GM23338 (cell line): ENCODE data around the gene TTC28. TPM values are rescaled to one million over a fixed set of nuclear protein-coding genes. Genes with fewer than 3 reads are reported as not detected.

Experiments
- ATAC-seq: fragments of 200-7000 bp; cut with Tn5 transposase; 3 replicates; pipeline ENCODE4 v1.9.1; 2020
- DNase-seq: peaks from one replicate; pipeline ENCODE4 v3.0.0-alpha.2; 2015; ENCODE audit warnings: low spot score
- H2AFZ ChIP-seq: fragments of 200-600 bp; sonication (generic); 2 replicates; pipeline ENCODE4 v1.8.0; 2016; ENCODE audit warnings: antibody characterized with exemption, mild to moderate bottlenecking, moderate library complexity
- H3F3A ChIP-seq: fragments of 200-600 bp; sonication (generic); replicated peaks from 2 replicates; pipeline ENCODE4 v1.8.0; 2017; ENCODE audit warnings: antibody characterized with exemption, mixed run types, low read depth
- H3K27ac ChIP-seq: fragments of 200-600 bp; sonication (generic); 2 replicates; pipeline ENCODE4 v1.6.1; 2016; ENCODE audit warnings: low read depth
- H3K27me3 ChIP-seq: fragments of 200-600 bp; sonication (generic); 2 replicates; pipeline ENCODE4 v1.8.0; 2016; ENCODE audit warnings: mild to moderate bottlenecking, mixed run types, moderate library complexity; ENCODE audit not compliant: insufficient read depth
- H3K36me3 ChIP-seq: fragments of 200-600 bp; sonication (generic); 2 replicates; pipeline ENCODE4 v1.8.0; 2016; ENCODE audit warnings: mild to moderate bottlenecking; ENCODE audit not compliant: insufficient read depth
- H3K4me1 ChIP-seq: fragments of 200-600 bp; sonication (generic); 2 replicates; pipeline ENCODE4 v1.8.0; 2016; ENCODE audit warnings: mild to moderate bottlenecking, moderate library complexity; ENCODE audit not compliant: insufficient read depth
- H3K4me2 ChIP-seq: fragments of 200-600 bp; sonication (generic); 2 replicates; pipeline ENCODE4 v1.7.1; 2017; ENCODE audit warnings: mixed run types
- H3K4me3 ChIP-seq: fragments of 200-600 bp; sonication (generic); 2 replicates; pipeline ENCODE4 v1.6.1; 2016; ENCODE audit warnings: mixed run types
- H3K79me2 ChIP-seq: fragments of 200-600 bp; sonication (generic); replicated peaks from 2 replicates; pipeline ENCODE4 v1.8.0; 2017; ENCODE audit warnings: mild to moderate bottlenecking; ENCODE audit not compliant: insufficient read depth
- H3K9me2 ChIP-seq: fragments of 200-600 bp; sonication (generic); 2 replicates; pipeline ENCODE4 v1.8.0; 2017; ENCODE audit not compliant: insufficient read depth
- H4K20me1 ChIP-seq: fragments of 200-600 bp; sonication (generic); replicated peaks from 2 replicates; pipeline ENCODE4 v1.8.0; 2017; ENCODE audit warnings: mild to moderate bottlenecking; ENCODE audit not compliant: insufficient read depth
- H3K27ac Mint-ChIP-seq: 2 replicates; pipeline ENCODE4 v1.8.0; 2020; ENCODE audit warnings: inconsistent platforms, mild to moderate bottlenecking, moderate library complexity, mixed read lengths
- H3K27me3 Mint-ChIP-seq: 3 replicates; pipeline ENCODE4 v1.8.0; 2022; ENCODE audit warnings: low read depth, mild to moderate bottlenecking, moderate library complexity, mixed read lengths, inconsistent platforms; ENCODE audit not compliant: insufficient read depth, poor library complexity
- H3K36me3 Mint-ChIP-seq: 3 replicates; pipeline ENCODE4 v1.8.0; 2021; ENCODE audit warnings: low read depth, mild to moderate bottlenecking, inconsistent platforms, moderate library complexity, mixed read lengths
- H3K4me1 Mint-ChIP-seq: 3 replicates; pipeline ENCODE4 v1.8.0; 2020; ENCODE audit warnings: mild to moderate bottlenecking, inconsistent platforms, mixed read lengths
- H3K4me3 Mint-ChIP-seq: 3 replicates; pipeline ENCODE4 v1.8.0; 2021; ENCODE audit warnings: moderate library complexity, mild to moderate bottlenecking, inconsistent platforms, mixed read lengths
- H3K9me3 Mint-ChIP-seq: 3 replicates; pipeline ENCODE4 v1.8.0; 2020; ENCODE audit warnings: moderate library complexity, mild to moderate bottlenecking, inconsistent platforms, mixed read lengths
- EZH2 ChIP-seq: fragments of 200-600 bp; sonication (generic); IDR thresholded peaks from one replicate; pipeline ENCODE4 v1.8.0; 2017; ENCODE audit warnings: antibody characterized with exemption, mild to moderate bottlenecking, low read depth; ENCODE audit not compliant: unreplicated experiment
- EZH2phosphoT487 ChIP-seq: fragments of 200-600 bp; sonication (generic); IDR thresholded peaks from one replicate; pipeline ENCODE4 v1.8.1; 2018; ENCODE audit warnings: antibody characterized with exemption; ENCODE audit not compliant: unreplicated experiment
- JUNB ChIP-seq: IDR thresholded peaks from one replicate; pipeline ENCODE4 v1.6.1; 2016; ENCODE audit warnings: antibody characterized with exemption; ENCODE audit not compliant: unreplicated experiment
- NANOG ChIP-seq: IDR thresholded peaks from 2 replicates; pipeline ENCODE4 v1.6.1; 2016; ENCODE audit warnings: antibody characterized with exemption, borderline replicate concordance
- STAT1 ChIP-seq: IDR thresholded peaks from one replicate; pipeline ENCODE4 v1.6.1; 2016; ENCODE audit warnings: antibody characterized with exemption; ENCODE audit not compliant: unreplicated experiment
- ZNF114 ChIP-seq: fragments of 250-450 bp; sonication (Bioruptor Pico); IDR thresholded peaks from 2 replicates; pipeline ENCODE4 v1.5.0; 2020; ENCODE audit warnings: mild to moderate bottlenecking, moderate library complexity
- ZNF331 ChIP-seq: fragments of 250-450 bp; sonication (Bioruptor Pico); IDR thresholded peaks from 2 replicates; pipeline ENCODE4 v1.5.0; 2020; ENCODE audit warnings: low read depth, mild to moderate bottlenecking, moderate library complexity
- polyA plus RNA-seq: library from polyadenylated mRNA; unstranded; fragments of >200 nt; fragmentation: Nextera tagmentation; extraction: Ambion mirVana; gene quantifications from 2 replicates; pipeline ENCODE4 v1.2.1, GENCODE V29; 2016
- total RNA-seq: library from RNA; depleted of rRNA; stranded (reverse); fragments of >200 nt; shearing (Covaris generic); gene quantifications from 2 replicates; pipeline ENCODE4 v1.2.3, GENCODE V29; 2014
- TF ChIP-seq, protein P1 (sequence below): IDR thresholded peaks from 2 replicates; pipeline ENCODE4 v1.6.1; 2016; ENCODE audit warnings: antibody characterized with exemption
- TF ChIP-seq, protein P2 (sequence below): IDR thresholded peaks from one replicate; pipeline ENCODE4 v1.6.1; 2018; ENCODE audit warnings: antibody characterized with exemption; ENCODE audit not compliant: unreplicated experiment
- TF ChIP-seq, protein P3 (sequence below): fragments of 250-450 bp; sonication (Bioruptor Pico); IDR thresholded peaks from 2 replicates; pipeline ENCODE4 v1.5.0; 2020; ENCODE audit warnings: mild to moderate bottlenecking, moderate library complexity

The TTC28 gene
- total and polyA plus RNA-seq, 2 experiments from 2014 or later, result 4.5 to 16.1 TPM

DNA sequence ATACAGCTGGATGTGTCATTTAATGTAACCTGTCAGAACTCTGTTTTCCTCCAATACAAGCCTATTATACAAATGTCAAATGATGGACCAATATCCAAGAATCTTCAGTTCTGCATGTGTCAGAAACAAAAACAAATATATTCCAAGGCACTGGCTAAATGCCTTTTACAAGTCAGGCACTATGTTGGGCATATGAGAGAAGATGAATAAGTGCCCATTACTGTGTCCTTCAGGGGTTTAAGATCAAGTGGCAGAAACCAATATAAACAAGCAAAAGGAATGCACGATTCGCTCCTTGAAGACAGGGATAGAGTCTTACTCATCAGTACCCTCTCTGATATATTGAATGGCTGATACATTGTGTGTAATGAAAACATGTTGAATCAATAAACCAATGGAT lies 254.4 kb downstream of the TTC28 start (continued):
- TF ChIP-seq EZH2phosphoT487, result no peak
- TF ChIP-seq EZH2, result no peak
- TF ChIP-seq NANOG, result no peak
- TF ChIP-seq JUNB, result no peak
- no peak for TF ChIP-seq STAT1
- TF ChIP-seq, protein P1, sequence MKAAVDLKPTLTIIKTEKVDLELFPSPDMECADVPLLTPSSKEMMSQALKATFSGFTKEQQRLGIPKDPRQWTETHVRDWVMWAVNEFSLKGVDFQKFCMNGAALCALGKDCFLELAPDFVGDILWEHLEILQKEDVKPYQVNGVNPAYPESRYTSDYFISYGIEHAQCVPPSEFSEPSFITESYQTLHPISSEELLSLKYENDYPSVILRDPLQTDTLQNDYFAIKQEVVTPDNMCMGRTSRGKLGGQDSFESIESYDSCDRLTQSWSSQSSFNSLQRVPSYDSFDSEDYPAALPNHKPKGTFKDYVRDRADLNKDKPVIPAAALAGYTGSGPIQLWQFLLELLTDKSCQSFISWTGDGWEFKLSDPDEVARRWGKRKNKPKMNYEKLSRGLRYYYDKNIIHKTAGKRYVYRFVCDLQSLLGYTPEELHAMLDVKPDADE, result no peak

DNA sequence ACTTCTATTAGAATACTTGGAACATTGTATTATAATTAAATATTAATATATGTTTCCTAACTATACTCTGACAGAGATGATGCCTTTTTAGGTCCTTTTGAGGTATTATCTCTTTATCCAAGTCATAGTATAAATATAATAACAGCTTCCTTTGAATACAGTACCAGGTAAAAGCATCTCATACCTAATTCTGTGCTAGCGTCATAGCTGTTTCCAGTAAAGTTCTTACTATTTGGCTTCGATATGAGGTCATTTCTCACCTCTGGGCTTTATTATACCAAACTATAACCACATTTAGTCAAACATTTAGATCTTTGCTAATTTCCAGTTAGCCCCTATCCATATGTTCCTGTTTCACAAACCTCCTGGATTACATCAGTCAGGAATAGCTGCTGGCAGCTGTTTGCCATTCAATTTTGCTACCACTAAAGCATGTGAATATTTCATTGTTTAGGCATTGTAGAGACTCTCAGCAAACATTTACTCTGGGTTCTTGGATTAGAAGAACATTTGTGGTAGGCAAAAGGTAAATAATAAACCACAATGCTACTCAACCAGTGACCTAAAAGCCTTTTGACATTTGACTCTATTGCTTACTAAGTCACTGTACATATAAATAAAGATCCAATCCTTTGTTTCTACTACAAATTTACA lies 255.1 kb downstream of the TTC28 start:
- H3K4me1 ChIP-seq, result peaks cover 13% of the 10 kb centered on the region
- no peak overlapping the region for H3K4me3 ChIP-seq
- H4K20me1 ChIP-seq, result no peaks in the 10 kb centered on the region
- no peaks in the 10 kb centered on the region for H3K27me3 ChIP-seq
- H3K27ac ChIP-seq, result peak overlapping the region; percentile 22; the same call in 1 of the 2 replicates
- Mint-ChIP-seq H3K27me3 (no peaks in the 10 kb centered on the region), H3K4me1 (peaks cover 19% of the 10 kb centered on the region), H3K9me3 (no peaks in the 10 kb centered on the region), H3K27ac (peak overlapping the region; percentile 83), H3K4me3 (no peak overlapping the region), H3K36me3 (no peaks in the 10 kb centered on the region)
- H3K36me3 ChIP-seq, result no peaks in the 10 kb centered on the region
- DNase-seq, result no peak
- H3K79me2 ChIP-seq, result no peaks in the 10 kb centered on the region
- no peak for ATAC-seq
- H3F3A ChIP-seq, result no peaks in the 10 kb centered on the region
- TF ChIP-seq STAT1 (no peak), ZNF114 (CRISPR knock-in tag) (no peak), ZNF331 (CRISPR knock-in tag) (no peak), NANOG (no peak), JUNB (no peak), EZH2 (no peak), EZH2phosphoT487 (no peak)
- TF ChIP-seq, protein P2, sequence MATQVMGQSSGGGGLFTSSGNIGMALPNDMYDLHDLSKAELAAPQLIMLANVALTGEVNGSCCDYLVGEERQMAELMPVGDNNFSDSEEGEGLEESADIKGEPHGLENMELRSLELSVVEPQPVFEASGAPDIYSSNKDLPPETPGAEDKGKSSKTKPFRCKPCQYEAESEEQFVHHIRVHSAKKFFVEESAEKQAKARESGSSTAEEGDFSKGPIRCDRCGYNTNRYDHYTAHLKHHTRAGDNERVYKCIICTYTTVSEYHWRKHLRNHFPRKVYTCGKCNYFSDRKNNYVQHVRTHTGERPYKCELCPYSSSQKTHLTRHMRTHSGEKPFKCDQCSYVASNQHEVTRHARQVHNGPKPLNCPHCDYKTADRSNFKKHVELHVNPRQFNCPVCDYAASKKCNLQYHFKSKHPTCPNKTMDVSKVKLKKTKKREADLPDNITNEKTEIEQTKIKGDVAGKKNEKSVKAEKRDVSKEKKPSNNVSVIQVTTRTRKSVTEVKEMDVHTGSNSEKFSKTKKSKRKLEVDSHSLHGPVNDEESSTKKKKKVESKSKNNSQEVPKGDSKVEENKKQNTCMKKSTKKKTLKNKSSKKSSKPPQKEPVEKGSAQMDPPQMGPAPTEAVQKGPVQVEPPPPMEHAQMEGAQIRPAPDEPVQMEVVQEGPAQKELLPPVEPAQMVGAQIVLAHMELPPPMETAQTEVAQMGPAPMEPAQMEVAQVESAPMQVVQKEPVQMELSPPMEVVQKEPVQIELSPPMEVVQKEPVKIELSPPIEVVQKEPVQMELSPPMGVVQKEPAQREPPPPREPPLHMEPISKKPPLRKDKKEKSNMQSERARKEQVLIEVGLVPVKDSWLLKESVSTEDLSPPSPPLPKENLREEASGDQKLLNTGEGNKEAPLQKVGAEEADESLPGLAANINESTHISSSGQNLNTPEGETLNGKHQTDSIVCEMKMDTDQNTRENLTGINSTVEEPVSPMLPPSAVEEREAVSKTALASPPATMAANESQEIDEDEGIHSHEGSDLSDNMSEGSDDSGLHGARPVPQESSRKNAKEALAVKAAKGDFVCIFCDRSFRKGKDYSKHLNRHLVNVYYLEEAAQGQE, result no peak
- TF ChIP-seq, protein P1, result no peak
- TF ChIP-seq, protein P3, sequence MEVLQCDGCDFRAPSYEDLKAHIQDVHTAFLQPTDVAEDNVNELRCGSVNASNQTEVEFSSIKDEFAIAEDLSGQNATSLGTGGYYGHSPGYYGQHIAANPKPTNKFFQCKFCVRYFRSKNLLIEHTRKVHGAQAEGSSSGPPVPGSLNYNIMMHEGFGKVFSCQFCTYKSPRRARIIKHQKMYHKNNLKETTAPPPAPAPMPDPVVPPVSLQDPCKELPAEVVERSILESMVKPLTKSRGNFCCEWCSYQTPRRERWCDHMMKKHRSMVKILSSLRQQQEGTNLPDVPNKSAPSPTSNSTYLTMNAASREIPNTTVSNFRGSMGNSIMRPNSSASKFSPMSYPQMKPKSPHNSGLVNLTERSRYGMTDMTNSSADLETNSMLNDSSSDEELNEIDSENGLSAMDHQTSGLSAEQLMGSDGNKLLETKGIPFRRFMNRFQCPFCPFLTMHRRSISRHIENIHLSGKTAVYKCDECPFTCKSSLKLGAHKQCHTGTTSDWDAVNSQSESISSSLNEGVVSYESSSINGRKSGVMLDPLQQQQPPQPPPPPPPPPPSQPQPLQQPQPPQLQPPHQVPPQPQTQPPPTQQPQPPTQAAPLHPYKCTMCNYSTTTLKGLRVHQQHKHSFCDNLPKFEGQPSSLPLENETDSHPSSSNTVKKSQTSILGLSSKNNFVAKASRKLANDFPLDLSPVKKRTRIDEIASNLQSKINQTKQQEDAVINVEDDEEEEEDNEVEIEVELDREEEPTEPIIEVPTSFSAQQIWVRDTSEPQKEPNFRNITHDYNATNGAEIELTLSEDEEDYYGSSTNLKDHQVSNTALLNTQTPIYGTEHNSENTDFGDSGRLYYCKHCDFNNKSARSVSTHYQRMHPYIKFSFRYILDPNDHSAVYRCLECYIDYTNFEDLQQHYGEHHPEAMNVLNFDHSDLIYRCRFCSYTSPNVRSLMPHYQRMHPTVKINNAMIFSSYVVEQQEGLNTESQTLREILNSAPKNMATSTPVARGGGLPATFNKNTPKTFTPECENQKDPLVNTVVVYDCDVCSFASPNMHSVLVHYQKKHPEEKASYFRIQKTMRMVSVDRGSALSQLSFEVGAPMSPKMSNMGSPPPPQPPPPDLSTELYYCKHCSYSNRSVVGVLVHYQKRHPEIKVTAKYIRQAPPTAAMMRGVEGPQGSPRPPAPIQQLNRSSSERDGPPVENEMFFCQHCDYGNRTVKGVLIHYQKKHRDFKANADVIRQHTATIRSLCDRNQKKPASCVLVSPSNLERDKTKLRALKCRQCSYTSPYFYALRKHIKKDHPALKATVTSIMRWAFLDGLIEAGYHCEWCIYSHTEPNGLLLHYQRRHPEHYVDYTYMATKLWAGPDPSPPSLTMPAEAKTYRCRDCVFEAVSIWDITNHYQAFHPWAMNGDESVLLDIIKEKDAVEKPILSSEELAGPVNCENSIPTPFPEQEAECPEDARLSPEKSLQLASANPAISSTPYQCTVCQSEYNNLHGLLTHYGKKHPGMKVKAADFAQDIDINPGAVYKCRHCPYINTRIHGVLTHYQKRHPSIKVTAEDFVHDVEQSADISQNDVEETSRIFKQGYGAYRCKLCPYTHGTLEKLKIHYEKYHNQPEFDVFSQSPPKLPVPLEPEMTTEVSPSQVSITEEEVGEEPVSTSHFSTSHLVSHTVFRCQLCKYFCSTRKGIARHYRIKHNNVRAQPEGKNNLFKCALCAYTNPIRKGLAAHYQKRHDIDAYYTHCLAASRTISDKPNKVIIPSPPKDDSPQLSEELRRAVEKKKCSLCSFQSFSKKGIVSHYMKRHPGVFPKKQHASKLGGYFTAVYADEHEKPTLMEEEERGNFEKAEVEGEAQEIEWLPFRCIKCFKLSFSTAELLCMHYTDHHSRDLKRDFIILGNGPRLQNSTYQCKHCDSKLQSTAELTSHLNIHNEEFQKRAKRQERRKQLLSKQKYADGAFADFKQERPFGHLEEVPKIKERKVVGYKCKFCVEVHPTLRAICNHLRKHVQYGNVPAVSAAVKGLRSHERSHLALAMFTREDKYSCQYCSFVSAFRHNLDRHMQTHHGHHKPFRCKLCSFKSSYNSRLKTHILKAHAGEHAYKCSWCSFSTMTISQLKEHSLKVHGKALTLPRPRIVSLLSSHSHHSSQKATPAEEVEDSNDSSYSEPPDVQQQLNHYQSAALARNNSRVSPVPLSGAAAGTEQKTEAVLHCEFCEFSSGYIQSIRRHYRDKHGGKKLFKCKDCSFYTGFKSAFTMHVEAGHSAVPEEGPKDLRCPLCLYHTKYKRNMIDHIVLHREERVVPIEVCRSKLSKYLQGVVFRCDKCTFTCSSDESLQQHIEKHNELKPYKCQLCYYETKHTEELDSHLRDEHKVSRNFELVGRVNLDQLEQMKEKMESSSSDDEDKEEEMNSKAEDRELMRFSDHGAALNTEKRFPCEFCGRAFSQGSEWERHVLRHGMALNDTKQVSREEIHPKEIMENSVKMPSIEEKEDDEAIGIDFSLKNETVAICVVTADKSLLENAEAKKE (CRISPR knock-in tag), result no peak
- no peak overlapping the region for H2AFZ ChIP-seq
- peak overlapping the region; percentile 21; the same call in 1 of the 2 replicates for H3K4me2 ChIP-seq
- H3K9me2 ChIP-seq, result 0 out of 2 replicates have a peak, but pooled peaks cover 3% of the 10 kb centered on the region
